GM12864 (cell line): ENCODE data around the gene MARK3.

Source experiments
- DNase-seq: peaks from one replicate; pipeline ENCODE4 v3.0.0-alpha.2; 2011; ENCODE audit warnings: low read depth
- H3K4me3 ChIP-seq: 2 replicates; pipeline ENCODE4 v1.5.1; 2011; ENCODE audit warnings: mild to moderate bottlenecking, low read depth, low read length, control low read depth
- CTCF ChIP-seq: IDR thresholded peaks from 2 replicates; pipeline ENCODE4 v1.5.1; 2011; ENCODE audit warnings: low read depth, mild to moderate bottlenecking, moderate library complexity, low read length, control low read depth, inconsistent platforms; ENCODE audit errors: missing control alignments

The MARK3 gene

GRCh38 chr14:103395244-103395643 lies 10.0 kb downstream of the MARK3 start:
- no peak for DNase-seq
- no peak for TF ChIP-seq CTCF
- H3K4me3 ChIP-seq, result no peak overlapping the region

- no peak for TF ChIP-seq CTCF
- no peak overlapping the region for H3K4me3 ChIP-seq
- no peak for DNase-seq
These were observed 11.2 kb downstream of the MARK3 start for GRCh38 chr14:103396463-103396862.

GRCh38 chr14:103398427-103399195 lies 13.4 kb downstream of the MARK3 start:
- no peak for TF ChIP-seq CTCF
- H3K4me3 ChIP-seq, result no peak overlapping the region
- no peak for DNase-seq

- no peak for TF ChIP-seq CTCF
- DNase-seq, result no peak
- H3K4me3 ChIP-seq, result no peak overlapping the region
These were observed 15.3 kb downstream of the MARK3 start for GRCh38 chr14:103400537-103400936.

- no peak for DNase-seq
- no peak for TF ChIP-seq CTCF
- no peak overlapping the region for H3K4me3 ChIP-seq
These were observed 16.3 kb downstream of the MARK3 start for GRCh38 chr14:103401223-103402214.

GRCh38 chr14:103402695-103403094 lies 17.5 kb downstream of the MARK3 start:
- no peak overlapping the region for H3K4me3 ChIP-seq
- TF ChIP-seq CTCF, result no peak
- no peak for DNase-seq
